Midbrain (tissue), 1 donor: Measurements from ENCODE around the gene OPN4.

Experiments
- DNase-seq: peaks from one replicate; lab custom pipeline; 2025; lab: John Stamatoyannopoulos, UW

OPN4 gene

GRCh38 chr10:86662186-86663045 lies 8.1 kb downstream of the OPN4 start:
- no peak for DNase-seq

GRCh38 chr10:86663046-86663345 lies 8.6 kb downstream of the OPN4 start:
- no peak for DNase-seq

- no peak for DNase-seq
These were observed 9.4 kb downstream of the OPN4 start for GRCh38 chr10:86663576-86664339.

- peak; percentile 28 for DNase-seq
These were observed 10.2 kb downstream of the OPN4 start for GRCh38 chr10:86664341-86665217.

GRCh38 chr10:86665218-86665607 lies 10.9 kb downstream of the OPN4 start:
- DNase-seq: no peak

GRCh38 chr10:86665868-86666267 lies 11.5 kb downstream of the OPN4 start:
- peak; percentile 89 for DNase-seq

- peak; percentile 62 for DNase-seq
These were observed 12.2 kb downstream of the OPN4 start for GRCh38 chr10:86666538-86666937.

- DNase-seq: no peak
These were observed 13.3 kb downstream of the OPN4 start for GRCh38 chr10:86667421-86668181.

- no peak for DNase-seq
These were observed 14.2 kb downstream of the OPN4 start, which contains the start of gene LDB3 for GRCh38 chr10:86668297-86669165. LDB3 (plus strand) TSS chr10:86668511; CDS start chr10:86668692, 181 bp downstream.

- DNase-seq: no peak
These were observed 16.0 kb downstream of the OPN4 start for GRCh38 chr10:86670290-86670811.

GRCh38 chr10:86670876-86671275 lies 16.5 kb downstream of the OPN4 start:
- no peak for DNase-seq

GRCh38 chr10:86671419-86671818 lies 17.1 kb downstream of the OPN4 start:
- DNase-seq: no peak

GRCh38 chr10:86671985-86672710 lies 17.8 kb downstream of the OPN4 start:
- no peak for DNase-seq

- no peak for DNase-seq
These were observed 19.0 kb downstream of the OPN4 start for GRCh38 chr10:86673216-86673826.

- peak; percentile 41 for DNase-seq
These were observed 19.7 kb downstream of the OPN4 start for GRCh38 chr10:86673827-86674581.

GRCh38 chr10:86674912-86675311 lies 20.6 kb downstream of the OPN4 start:
- no peak for DNase-seq

- DNase-seq: no peak
These were observed 23.0 kb downstream of the OPN4 start for GRCh38 chr10:86677374-86677773.
